NCI-H146 treated with DMSO at 0.1 percent for 48 hours (cell line): ENCODE results near the gene CNOT2.

ENCODE experiments used
- DNase-seq: peaks from one replicate; lab custom pipeline; 2025; ENCODE audit not compliant: unreplicated experiment; lab: John Stamatoyannopoulos, UW

CNOT2 gene

DNA sequence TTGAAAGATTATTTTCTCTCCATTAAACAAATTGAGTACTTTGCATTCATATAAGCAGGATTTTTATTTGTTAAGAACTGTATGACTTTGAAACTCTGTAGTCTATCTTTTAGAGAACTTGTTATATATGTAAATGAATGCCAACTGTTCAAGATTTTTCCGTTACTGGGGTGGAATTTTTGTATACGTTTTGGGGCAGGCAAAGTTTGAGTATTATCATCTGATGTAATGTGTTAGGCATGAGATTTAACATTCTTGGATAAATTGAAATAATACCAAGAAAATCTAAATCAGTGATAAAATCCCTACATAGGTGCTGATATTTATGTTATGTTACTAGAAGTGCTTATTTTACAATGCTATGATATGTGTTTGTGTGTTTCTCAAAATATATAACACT, 8.4 kb downstream of the CNOT2 start:
- no peak for DNase-seq

GRCh38 chr12:70252832-70253231, 9.6 kb downstream of the CNOT2 start:
- DNase-seq, result no peak

DNA sequence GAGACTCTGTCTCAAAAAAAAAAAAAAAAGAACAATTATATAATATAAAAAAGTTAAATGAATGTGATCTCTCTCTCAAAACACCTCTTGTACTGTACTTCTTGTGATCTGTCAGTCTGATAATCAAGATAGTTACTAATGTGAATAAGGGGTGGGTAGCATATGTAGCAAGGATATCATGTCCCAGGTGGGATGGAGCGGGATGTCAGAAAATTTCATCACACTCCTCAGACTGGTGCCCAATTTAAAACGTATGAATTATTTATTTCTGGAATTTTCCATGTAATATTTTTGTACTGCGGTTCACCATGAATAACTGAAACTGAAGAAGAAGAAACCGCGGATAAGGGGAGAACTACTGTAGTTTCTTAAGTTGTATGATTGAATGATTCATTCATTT, 11.0 kb downstream of the CNOT2 start:
- no peak for DNase-seq

- DNase-seq, result no peak
Observed at GRCh38 chr12:70254846-70255245, 11.6 kb downstream of the CNOT2 start.

DNA sequence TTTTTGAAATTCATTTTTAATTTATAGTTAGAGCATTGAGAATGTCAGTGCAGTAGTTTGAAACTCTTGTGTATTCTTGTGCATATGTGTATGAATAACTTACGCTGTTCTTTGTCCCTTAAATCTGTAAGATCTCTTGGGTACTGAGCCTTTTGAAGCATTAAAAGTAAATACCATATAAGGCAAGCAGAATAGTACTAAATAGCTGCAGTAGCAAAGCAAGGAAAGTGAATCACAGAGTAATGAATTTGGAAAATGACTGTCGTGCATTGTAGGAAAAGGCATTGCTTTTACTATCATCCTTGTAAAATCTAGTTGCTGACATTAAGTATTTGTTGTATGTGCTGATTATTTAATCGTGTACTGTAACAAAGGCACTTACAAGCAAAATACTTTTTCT, 12.1 kb downstream of the CNOT2 start:
- DNase-seq, result no peak

- peak; percentile 5 for DNase-seq
Observed at GRCh38 chr12:70258605-70259403, 15.6 kb downstream of the CNOT2 start.

DNA sequence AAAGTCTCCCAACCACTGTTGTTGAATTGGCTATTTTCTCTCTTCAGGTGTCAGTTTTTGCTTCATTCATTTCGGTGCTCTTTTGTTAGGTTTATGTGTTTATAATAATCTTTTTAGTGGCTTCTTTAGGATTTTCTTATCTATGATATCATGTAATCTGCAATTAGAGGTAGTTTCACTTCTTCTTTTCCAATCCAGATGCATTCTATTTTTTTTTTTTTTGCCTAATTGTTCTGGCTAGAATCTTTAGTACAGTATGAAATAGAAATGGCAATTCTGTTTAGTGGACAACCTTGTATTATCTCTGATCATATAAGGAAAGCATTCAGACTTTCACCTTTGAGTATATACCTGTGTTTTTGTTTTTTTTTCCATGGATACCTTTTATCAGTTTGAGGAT, 17.4 kb downstream of the CNOT2 start:
- no peak for DNase-seq

DNA sequence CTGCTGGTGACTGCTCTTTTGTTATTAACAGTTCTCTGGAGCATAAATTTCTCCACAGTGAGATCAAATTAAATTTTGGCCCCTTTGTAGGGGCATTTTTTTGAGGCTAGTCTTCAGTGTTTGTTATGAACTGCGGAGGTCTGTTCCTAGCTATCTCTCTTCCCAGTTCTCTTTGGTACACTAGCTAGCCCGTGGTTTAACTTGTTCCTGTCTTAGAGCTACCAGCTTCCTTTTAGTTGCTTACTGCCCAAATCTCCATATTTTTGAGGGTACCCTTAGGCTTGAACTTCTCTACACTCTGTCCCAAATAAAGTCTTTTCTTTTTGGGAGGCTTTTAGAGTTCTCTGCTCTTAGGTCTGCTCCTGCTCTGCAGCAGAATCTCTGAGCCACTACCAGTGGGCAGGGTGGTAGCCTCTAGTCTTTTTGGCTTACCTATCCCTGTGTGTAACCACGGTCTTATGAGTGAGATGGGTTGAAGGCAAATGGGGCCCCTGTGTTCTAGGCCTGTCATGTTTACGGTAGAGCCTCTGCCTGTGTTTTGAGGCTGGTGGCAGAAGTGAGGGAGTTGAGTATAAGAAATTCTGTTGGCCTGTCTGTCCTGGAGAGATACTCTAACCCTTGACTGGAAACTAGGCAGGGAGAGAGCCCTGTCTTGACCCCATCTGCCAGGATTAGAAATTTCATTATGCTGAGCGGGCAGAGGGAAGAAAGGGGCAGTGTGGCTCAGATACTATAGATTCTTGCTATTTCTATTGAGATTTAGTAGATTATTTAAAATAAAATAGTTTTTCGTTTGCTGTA, 21.0 kb downstream of the CNOT2 start:
- DNase-seq, result no peak

- DNase-seq, result no peak
Observed at GRCh38 chr12:70265132-70265531, 21.9 kb downstream of the CNOT2 start.

- no peak for DNase-seq
Observed at GRCh38 chr12:70267550-70267949, 24.3 kb downstream of the CNOT2 start.

- DNase-seq, result no peak
Observed at GRCh38 chr12:70268972-70269371, 25.7 kb downstream of the CNOT2 start.

- DNase-seq, result no peak
Observed at GRCh38 chr12:70270108-70270507, 26.9 kb downstream of the CNOT2 start.

DNA sequence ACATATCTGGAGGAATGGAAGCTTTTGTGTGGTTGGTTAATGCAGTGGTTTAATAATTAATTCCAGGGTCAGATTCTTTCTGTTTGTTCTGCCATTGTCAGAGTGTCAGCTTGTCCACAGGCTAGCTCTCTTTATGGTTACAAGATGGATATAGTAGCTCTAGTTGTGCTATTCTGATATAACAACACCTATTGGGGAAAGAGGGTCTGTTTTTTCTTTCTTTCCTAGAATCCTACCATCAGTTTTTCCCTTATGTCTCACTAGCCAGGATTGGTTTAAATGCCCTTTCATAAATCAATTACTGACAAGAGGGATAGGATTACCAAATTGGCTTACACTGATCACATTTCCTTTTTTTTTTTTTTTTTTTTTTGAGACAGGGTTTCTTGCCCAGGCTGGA, 27.8 kb downstream of the CNOT2 start:
- peak; percentile 6 for DNase-seq

GRCh38 chr12:70272510-70272909, 29.3 kb downstream of the CNOT2 start:
- DNase-seq, result no peak

DNA sequence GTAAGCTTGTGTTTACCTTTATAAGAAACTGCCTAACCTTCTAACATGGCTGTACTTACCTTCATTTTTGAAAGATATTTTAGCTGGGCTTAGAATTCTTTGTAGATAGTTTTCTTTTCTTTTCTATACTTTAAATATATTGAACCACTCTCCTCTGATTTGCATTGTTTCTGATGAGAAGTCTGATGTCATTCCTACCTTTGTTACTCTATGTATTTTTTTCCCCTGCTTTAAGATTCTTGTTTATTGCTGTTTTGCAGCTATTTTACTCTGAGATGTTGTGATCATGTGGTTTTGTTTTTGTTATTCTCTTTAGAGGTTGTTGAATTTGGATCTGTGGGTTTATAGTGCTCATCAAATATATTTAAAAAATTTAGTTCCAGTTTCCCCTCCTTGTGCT, 31.8 kb downstream of the CNOT2 start:
- no peak for DNase-seq

DNA sequence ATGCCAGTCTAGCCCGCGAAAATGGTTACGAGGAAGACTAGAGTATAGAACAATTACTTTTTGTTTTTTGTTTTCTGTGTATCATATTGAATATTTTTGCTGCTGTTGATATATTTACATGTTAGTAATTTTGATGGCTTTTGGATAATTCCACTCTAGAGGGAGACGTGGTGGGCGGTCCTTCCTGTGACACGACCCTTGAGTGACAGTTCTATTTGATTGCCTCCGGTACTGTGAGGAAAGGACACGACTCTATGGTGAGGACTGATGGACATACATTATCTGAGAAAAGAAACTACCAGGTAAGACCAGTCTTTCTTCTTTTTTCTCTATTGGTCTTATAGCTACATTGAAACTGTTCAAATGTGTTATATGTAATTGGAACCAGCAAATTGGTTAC, 34.7 kb downstream of the CNOT2 start:
- DNase-seq, result no peak

GRCh38 chr12:70278945-70279344, 35.7 kb downstream of the CNOT2 start:
- DNase-seq, result no peak

- no peak for DNase-seq
Observed at GRCh38 chr12:70283232-70283631, 40.0 kb downstream of the CNOT2 start.

DNA sequence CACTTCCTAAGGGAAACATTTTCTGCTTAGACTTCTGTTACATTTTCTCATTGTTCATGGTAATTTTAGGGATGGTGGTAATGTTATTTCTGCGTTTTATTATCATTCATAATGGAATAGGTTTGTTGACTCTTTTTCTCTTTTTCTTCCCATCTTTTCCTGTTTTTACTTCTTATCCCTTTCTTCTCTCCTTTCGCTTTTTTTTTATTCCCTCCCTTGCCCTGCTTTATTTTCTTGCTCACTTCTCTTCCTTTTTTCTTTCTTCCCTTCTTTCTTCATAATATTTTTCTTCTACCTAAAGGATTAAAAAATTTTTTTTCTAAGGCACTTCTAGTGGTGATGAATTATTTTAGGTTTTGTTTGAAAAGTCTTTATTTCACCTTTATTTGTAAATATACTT, 45.6 kb downstream of the CNOT2 start:
- DNase-seq, result no peak

GRCh38 chr12:70290116-70290515, 46.9 kb downstream of the CNOT2 start:
- no peak for DNase-seq

DNA sequence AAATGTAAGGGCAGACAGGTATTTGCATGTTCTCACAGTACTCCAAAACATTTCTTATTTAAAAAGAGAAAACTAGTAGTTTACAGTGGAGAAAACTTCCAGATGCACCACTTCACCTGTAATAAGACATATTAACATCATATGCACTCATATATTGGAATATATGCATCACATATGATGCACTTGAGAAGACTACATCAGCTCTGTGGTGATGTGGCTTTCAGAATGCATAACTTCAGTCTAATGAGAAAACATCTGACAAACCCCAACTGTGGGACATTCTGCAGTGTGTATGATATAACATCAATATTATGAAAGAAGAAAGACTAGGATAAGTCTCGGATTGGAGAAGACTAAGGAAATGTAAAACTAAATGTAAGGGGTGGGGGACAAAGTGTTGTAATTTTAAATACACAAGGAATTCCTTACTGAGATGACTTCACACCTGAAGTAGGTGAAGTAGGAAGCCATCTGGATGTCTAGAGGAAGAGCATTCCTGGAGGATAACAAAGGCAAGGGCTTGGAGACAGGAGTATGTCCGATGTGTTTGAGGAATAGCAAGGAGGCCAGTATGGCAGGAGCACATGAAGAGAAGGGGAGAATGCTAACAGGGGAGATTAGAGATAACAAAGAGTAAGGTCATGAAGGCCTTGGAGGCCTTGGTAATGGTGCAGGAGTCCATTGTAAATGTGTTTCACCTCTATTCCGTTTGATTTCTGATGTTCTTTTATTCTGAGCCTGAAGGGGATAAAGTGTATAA, 49.0 kb downstream of the CNOT2 start:
- DNase-seq, result no peak
